ENCODE results near the gene DHRS9.

The DHRS9 gene

DNA sequence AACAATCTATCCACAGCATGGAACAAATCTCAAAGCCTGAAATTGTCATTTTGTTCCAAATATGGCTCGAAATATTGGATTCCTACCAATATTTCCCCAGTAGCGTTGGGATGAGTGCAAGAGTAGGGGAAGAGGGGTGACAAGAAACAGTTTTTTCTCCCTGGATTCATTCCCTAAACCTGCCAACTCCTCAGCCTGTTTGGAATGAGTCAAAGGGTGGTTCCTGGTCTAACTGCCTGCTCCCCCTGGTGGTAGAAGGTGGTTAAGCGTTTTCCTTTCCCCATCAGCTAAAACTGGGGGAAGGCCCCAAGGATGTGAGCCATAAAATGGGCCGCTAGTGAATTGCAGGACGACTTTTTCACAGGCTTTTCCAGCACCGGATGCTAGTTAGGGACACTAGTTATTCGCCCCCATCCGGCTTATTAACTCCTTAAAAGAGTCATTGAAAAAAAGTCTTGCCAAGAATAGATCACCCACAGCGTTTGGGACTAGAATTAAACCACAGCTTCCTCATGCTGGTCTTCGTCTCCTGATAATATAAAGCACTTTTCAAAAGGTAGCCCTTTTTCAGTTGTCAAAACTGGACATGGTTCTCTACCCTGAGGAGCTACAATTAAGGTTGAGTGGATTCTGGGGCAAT is 72.5 kb downstream of the DHRS9 start:
- TF ChIP-seq RARB (CRISPR knock-in tag; IDR thresholded peaks at IDR 0.05) (no peak), OSR1 (CRISPR knock-in tag; IDR thresholded peaks at IDR 0.05) (no peak), GLIS3 (CRISPR knock-in tag; IDR thresholded peaks at IDR 0.05) (no peak)
- TF ChIP-seq, protein P1, sequence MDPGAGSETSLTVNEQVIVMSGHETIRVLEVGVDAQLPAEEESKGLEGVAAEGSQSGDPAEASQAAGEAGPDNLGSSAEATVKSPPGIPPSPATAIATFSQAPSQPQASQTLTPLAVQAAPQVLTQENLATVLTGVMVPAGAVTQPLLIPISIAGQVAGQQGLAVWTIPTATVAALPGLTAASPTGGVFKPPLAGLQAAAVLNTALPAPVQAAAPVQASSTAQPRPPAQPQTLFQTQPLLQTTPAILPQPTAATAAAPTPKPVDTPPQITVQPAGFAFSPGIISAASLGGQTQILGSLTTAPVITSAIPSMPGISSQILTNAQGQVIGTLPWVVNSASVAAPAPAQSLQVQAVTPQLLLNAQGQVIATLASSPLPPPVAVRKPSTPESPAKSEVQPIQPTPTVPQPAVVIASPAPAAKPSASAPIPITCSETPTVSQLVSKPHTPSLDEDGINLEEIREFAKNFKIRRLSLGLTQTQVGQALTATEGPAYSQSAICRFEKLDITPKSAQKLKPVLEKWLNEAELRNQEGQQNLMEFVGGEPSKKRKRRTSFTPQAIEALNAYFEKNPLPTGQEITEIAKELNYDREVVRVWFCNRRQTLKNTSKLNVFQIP (CRISPR knock-in tag; IDR thresholded peaks at IDR 0.05; ENCODE audit: borderline replicate concordance, low read depth), result no peak
- ATAC-seq, result peak; percentile 91

DNA sequence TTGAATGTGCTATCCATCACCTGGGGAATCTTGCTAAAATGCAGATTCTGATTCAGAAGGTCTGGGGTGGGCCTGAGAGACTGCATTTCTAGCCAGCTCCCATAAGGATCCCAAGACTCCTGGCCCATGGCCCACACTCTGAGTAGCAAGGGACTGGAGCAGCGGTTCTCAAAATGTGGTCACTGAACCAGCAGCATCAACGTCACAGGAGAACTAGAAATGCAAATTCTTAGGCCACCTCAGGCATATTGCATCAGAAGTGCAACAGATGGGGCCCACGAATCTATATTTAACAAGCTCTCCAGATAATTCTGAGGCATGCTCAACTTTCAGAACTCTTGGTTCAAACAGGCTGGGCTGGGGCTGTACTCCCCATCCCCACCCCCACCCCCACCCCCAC is 74.6 kb downstream of the DHRS9 start:
- no peak for TF ChIP-seq ZNF70 (CRISPR knock-in tag; IDR thresholded peaks at IDR 0.05)
- TF ChIP-seq ESRRG (CRISPR knock-in tag; IDR thresholded peaks at IDR 0.05), result no peak
- no peak for TF ChIP-seq ZNF8 (CRISPR knock-in tag; IDR thresholded peaks at IDR 0.05)
- TF ChIP-seq BACH2 (CRISPR knock-in tag; IDR thresholded peaks at IDR 0.05; ENCODE audit: borderline replicate concordance), result no peak
- TF ChIP-seq, protein P2, sequence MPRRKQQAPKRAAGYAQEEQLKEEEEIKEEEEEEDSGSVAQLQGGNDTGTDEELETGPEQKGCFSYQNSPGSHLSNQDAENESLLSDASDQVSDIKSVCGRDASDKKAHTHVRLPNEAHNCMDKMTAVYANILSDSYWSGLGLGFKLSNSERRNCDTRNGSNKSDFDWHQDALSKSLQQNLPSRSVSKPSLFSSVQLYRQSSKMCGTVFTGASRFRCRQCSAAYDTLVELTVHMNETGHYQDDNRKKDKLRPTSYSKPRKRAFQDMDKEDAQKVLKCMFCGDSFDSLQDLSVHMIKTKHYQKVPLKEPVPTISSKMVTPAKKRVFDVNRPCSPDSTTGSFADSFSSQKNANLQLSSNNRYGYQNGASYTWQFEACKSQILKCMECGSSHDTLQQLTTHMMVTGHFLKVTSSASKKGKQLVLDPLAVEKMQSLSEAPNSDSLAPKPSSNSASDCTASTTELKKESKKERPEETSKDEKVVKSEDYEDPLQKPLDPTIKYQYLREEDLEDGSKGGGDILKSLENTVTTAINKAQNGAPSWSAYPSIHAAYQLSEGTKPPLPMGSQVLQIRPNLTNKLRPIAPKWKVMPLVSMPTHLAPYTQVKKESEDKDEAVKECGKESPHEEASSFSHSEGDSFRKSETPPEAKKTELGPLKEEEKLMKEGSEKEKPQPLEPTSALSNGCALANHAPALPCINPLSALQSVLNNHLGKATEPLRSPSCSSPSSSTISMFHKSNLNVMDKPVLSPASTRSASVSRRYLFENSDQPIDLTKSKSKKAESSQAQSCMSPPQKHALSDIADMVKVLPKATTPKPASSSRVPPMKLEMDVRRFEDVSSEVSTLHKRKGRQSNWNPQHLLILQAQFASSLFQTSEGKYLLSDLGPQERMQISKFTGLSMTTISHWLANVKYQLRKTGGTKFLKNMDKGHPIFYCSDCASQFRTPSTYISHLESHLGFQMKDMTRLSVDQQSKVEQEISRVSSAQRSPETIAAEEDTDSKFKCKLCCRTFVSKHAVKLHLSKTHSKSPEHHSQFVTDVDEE (CRISPR knock-in tag; IDR thresholded peaks at IDR 0.05), result no peak
- TF ChIP-seq PPARA (CRISPR knock-in tag; IDR thresholded peaks at IDR 0.05; ENCODE audit: borderline replicate concordance), result no peak
- TF ChIP-seq, protein P3, sequence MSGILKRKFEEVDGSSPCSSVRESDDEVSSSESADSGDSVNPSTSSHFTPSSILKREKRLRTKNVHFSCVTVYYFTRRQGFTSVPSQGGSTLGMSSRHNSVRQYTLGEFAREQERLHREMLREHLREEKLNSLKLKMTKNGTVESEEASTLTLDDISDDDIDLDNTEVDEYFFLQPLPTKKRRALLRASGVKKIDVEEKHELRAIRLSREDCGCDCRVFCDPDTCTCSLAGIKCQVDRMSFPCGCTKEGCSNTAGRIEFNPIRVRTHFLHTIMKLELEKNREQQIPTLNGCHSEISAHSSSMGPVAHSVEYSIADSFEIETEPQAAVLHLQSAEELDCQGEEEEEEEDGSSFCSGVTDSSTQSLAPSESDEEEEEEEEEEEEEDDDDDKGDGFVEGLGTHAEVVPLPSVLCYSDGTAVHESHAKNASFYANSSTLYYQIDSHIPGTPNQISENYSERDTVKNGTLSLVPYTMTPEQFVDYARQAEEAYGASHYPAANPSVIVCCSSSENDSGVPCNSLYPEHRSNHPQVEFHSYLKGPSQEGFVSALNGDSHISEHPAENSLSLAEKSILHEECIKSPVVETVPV (CRISPR knock-in tag; IDR thresholded peaks at IDR 0.05), result no peak
- no peak for TF ChIP-seq ZC3H10 (CRISPR knock-in tag; IDR thresholded peaks at IDR 0.05)
- TF ChIP-seq CSDC2 (CRISPR knock-in tag; IDR thresholded peaks at IDR 0.05), result no peak
- TF ChIP-seq ZFP3 (CRISPR knock-in tag; IDR thresholded peaks at IDR 0.05), result no peak
- TF ChIP-seq RARB (CRISPR knock-in tag; IDR thresholded peaks at IDR 0.05), result no peak
- no peak for ATAC-seq

Measured in SK-N-SH treated with all-trans-retinoic acid at 6 μM for 48 hours (cell line).